HepG2 (cell line): ENCODE data around the gene PIH1D2. TPM values are rescaled to one million over a fixed set of nuclear protein-coding genes. Genes with fewer than 3 reads are reported as not detected.

Experiments
- AGO1 ChIP-seq: fragments of 200-400 bp; formaldehyde crosslinking; IDR thresholded peaks from 2 replicates; pipeline ENCODE4 v1.6.1; 2017; ENCODE audit warnings: mild to moderate bottlenecking, low read depth, low read length, moderate library complexity; ENCODE audit not compliant: poor library complexity, severe bottlenecking
- ASH2L ChIP-seq: fragments of 300-600, 200-600 bp; sonication (generic); IDR thresholded peaks from 2 replicates; pipeline ENCODE4 v1.7.0; 2017; ENCODE audit warnings: low read depth, mild to moderate bottlenecking, moderate library complexity, mixed read lengths, low read length; ENCODE audit not compliant: insufficient read length
- DNMT3B ChIP-seq: conservative IDR thresholded peaks from 2 replicates; pipeline ENCODE4 v1.6.1; 2016; ENCODE audit warnings: missing biosample characterization, control low read depth
- GFI1 ChIP-seq: sonication (generic); formaldehyde crosslinking; IDR thresholded peaks from 2 replicates; pipeline ENCODE4 v1.5.0; 2020; ENCODE audit warnings: missing genetic modification reagents, mild to moderate bottlenecking, borderline replicate concordance
- KAT8 ChIP-seq: IDR thresholded peaks from 2 replicates; pipeline ENCODE4 v1.6.1; 2016; ENCODE audit warnings: missing genetic modification reagents, missing compliant biosample characterization
- MBD4 ChIP-seq: IDR thresholded peaks from 2 replicates; pipeline ENCODE4 v1.6.1; 2012; ENCODE audit warnings: low read length, inconsistent platforms, borderline replicate concordance
- NCOA2 ChIP-seq: sonication (generic); formaldehyde crosslinking; IDR thresholded peaks from 2 replicates; pipeline ENCODE4 v1.8.0; 2022; ENCODE audit warnings: inconsistent platforms
- REPIN1 ChIP-seq: sonication (generic); formaldehyde crosslinking; IDR thresholded peaks from 2 replicates; pipeline ENCODE4 v1.8.0; 2022; ENCODE audit warnings: missing genetic modification reagents, low read depth, mild to moderate bottlenecking, borderline replicate concordance
- RXRA ChIP-seq: sonication (generic); formaldehyde crosslinking; IDR thresholded peaks from 2 replicates; pipeline ENCODE4 v1.5.1; 2020; ENCODE audit warnings: missing genetic modification reagents
- RXRB ChIP-seq: IDR thresholded peaks from 2 replicates; pipeline ENCODE4 v1.6.1; 2016; ENCODE audit warnings: borderline replicate concordance, missing genetic modification reagents, missing compliant biosample characterization
- SMAD3 ChIP-seq: sonication (generic); formaldehyde crosslinking; IDR thresholded peaks from 2 replicates; pipeline ENCODE4 v1.4.0; 2020; ENCODE audit warnings: missing genetic modification reagents
- SMARCE1 ChIP-seq: fragments of 450-650 bp; IDR thresholded peaks from 2 replicates; pipeline ENCODE4 v1.6.1; 2017; ENCODE audit warnings: borderline replicate concordance
- SUZ12 ChIP-seq: fragments of 150-350 bp; IDR thresholded peaks from 2 replicates; pipeline ENCODE4 v1.6.1; 2014; ENCODE audit warnings: low read depth, low read length
- TBL1XR1 ChIP-seq: fragments of 150-350 bp; IDR thresholded peaks from 2 replicates; pipeline ENCODE4 v1.6.1; 2014; ENCODE audit warnings: borderline replicate concordance, low read length; ENCODE audit not compliant: partially characterized antibody
- ZBTB21 ChIP-seq: sonication (generic); formaldehyde crosslinking; IDR thresholded peaks from 2 replicates; pipeline ENCODE4 v1.4.0; 2020; ENCODE audit warnings: missing genetic modification reagents
- ZFP36 ChIP-seq: fragments of 150-350 bp; IDR thresholded peaks from 2 replicates; pipeline ENCODE4 v1.6.1; 2018; ENCODE audit warnings: borderline replicate concordance, low read length, low read depth; ENCODE audit not compliant: partially characterized antibody
- ZNF33B ChIP-seq: sonication (generic); formaldehyde crosslinking; IDR thresholded peaks from 2 replicates; pipeline ENCODE4 v1.5.1; 2020; ENCODE audit warnings: mild to moderate bottlenecking, missing genetic modification reagents
- ZNF652 ChIP-seq: IDR thresholded peaks from 2 replicates; pipeline ENCODE4 v1.6.1; 2016; ENCODE audit warnings: low read depth, borderline replicate concordance
- ZNF788 ChIP-seq: sonication (generic); formaldehyde crosslinking; IDR thresholded peaks from 2 replicates; pipeline ENCODE4 v1.5.0; 2020; ENCODE audit warnings: mild to moderate bottlenecking, missing genetic modification reagents, borderline replicate concordance
- ZNF816 ChIP-seq: sonication (generic); formaldehyde crosslinking; IDR thresholded peaks from 2 replicates; pipeline ENCODE4 v1.8.0; 2022; ENCODE audit warnings: missing genetic modification reagents, mild to moderate bottlenecking, borderline replicate concordance
- polyA plus RNA-seq, 8 experiments: library from polyadenylated mRNA; depleted of rRNA in 3 of 8; stranded (reverse) in 7 of 8; unstranded in 1 of 8; fragments of >200 nt; fragmentation: Illumina TruSeq in 4 of 8; extraction: Trizol in 4 of 8; gene quantifications; 2 replicates each; pipeline versions ENCODE4 v1.2.1 to v1.2.3, GENCODE V29; 2011 to 2016; ENCODE audit warnings: low read depth in 4 of 8, missing spikeins in 1 of 8, mixed read lengths in 1 of 8; ENCODE audit not compliant: insufficient read depth in 1 of 8
- total RNA-seq, 5 experiments: library from RNA; depleted of rRNA; stranded (reverse); fragments of >200 nt; fragmentation: Illumina TruSeq; extraction: Trizol; gene quantifications; 2 replicates each; pipeline ENCODE4 v1.2.3, GENCODE V29; 2016; ENCODE audit warnings: low read depth in 1 of 5
- TF ChIP-seq, protein P1 (sequence below): sonication (generic); formaldehyde crosslinking; conservative IDR thresholded peaks from 2 replicates; pipeline ENCODE4 v1.4.0; 2020; ENCODE audit warnings: missing genetic modification reagents
- TF ChIP-seq, protein P2 (sequence below): sonication (generic); formaldehyde crosslinking; IDR thresholded peaks from 2 replicates; pipeline ENCODE4 v1.5.0; 2020; ENCODE audit warnings: missing genetic modification reagents
- TF ChIP-seq, protein P3 (sequence below): IDR thresholded peaks from 2 replicates; pipeline ENCODE4 v1.6.1; 2016; ENCODE audit warnings: missing biosample characterization, missing genetic modification reagents, low read depth
- TF ChIP-seq, protein P4 (sequence below): sonication (generic); formaldehyde crosslinking; IDR thresholded peaks from 2 replicates; pipeline ENCODE4 v1.8.1; 2023; ENCODE audit warnings: mild to moderate bottlenecking, moderate library complexity, missing genetic modification reagents

PIH1D2 gene
- total and polyA plus RNA-seq, 2 of the 13 experiments (the other 11 are each of a cell fraction or from before 2014, with no cell fraction given): 0.49 to 2.7 TPM

DNA sequence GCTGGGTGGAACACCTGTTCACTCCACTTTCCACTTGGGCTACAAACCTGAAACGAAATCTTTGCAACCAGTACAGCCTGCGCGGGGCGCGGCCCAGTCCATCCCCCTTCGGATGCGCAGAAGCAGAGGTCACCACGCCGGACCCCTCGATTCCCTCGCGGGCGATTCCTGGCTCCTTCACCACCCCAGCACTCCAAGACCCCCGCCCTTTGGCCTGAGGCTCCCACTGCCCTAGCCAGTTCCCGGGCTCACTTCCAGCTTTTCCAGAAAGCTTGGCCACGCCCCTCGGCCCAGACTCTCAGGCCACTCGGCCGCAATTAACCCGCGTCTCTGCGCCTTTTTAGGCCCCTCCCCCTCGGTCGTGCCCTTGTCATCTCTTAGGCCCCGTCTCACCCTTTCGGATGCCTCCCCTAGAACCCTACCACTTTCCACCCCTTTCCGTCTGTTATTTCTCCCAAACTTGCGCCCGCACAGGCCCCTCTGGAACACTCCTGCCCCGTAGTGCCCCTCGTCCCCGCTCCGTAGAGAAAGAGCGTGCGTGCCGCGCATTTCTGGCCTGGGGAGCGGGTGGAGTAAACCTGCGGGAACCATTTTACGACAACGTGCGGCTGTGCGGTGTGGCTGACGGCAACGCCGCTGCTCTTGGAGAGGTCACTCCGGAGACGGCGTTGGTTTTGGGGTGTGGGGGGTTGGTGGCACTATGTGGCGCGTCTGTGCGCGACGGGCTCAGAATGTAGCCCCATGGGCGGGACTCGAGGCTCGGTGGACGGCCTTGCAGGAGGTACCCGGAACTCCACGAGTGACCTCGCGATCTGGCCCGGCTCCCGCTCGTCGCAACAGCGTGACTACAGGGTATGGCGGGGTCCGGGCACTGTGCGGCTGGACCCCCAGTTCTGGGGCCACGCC is 48.8 kb downstream of the PIH1D2 start, which contains the start of gene DLAT (continued):
- TF ChIP-seq TBL1XR1 (no peak), AGO1 (peak; percentile 79), DNMT3B (CRISPR knock-in tag) (0 out of 2 replicates have a peak, but pooled peaks have one; percentile 71), ZNF33B (peak; percentile 95; the same call in 1 of the 2 replicates), ZNF816 (CRISPR knock-in tag) (peak; percentile 71; the same call in 1 of the 2 replicates), ZNF788 (CRISPR knock-in tag) (peak; percentile 81; the same call in 1 of the 2 replicates), ZBTB21 (CRISPR knock-in tag) (no peak; the same call in 1 of the 2 replicates), ASH2L (peak; percentile 96), SUZ12 (no peak), KAT8 (CRISPR knock-in tag) (peak; percentile 96), ZNF652 (CRISPR knock-in tag) (peak; percentile 18; the same call in 1 of the 2 replicates), SMAD3 (CRISPR knock-in tag) (0 out of 2 replicates have a peak, but pooled peaks have one; percentile 55), RXRB (CRISPR knock-in tag) (peak; percentile 78), RXRA (CRISPR knock-in tag) (peak; percentile 86), MBD4 (no peak), SMARCE1 (no peak), ZFP36 (no peak), NCOA2 (CRISPR knock-in tag) (peak; percentile 53), GFI1 (CRISPR knock-in tag) (no peak), REPIN1 (CRISPR knock-in tag) (peak; percentile 89; the same call in 1 of the 2 replicates)
- TF ChIP-seq, protein P1, sequence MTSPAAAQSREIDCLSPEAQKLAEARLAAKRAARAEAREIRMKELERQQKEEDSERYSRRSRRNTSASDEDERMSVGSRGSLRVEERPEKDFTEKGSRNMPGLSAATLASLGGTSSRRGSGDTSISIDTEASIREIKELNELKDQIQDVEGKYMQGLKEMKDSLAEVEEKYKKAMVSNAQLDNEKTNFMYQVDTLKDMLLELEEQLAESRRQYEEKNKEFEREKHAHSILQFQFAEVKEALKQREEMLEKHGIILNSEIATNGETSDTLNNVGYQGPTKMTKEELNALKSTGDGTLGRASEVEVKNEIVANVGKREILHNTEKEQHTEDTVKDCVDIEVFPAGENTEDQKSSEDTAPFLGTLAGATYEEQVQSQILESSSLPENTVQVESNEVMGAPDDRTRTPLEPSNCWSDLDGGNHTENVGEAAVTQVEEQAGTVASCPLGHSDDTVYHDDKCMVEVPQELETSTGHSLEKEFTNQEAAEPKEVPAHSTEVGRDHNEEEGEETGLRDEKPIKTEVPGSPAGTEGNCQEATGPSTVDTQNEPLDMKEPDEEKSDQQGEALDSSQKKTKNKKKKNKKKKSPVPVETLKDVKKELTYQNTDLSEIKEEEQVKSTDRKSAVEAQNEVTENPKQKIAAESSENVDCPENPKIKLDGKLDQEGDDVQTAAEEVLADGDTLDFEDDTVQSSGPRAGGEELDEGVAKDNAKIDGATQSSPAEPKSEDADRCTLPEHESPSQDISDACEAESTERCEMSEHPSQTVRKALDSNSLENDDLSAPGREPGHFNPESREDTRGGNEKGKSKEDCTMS (CRISPR knock-in tag): no peak
- TF ChIP-seq, protein P2, sequence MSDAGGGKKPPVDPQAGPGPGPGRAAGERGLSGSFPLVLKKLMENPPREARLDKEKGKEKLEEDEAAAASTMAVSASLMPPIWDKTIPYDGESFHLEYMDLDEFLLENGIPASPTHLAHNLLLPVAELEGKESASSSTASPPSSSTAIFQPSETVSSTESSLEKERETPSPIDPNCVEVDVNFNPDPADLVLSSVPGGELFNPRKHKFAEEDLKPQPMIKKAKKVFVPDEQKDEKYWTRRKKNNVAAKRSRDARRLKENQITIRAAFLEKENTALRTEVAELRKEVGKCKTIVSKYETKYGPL (CRISPR knock-in tag): 0 out of 2 replicates have a peak, but pooled peaks have one; percentile 41
- TF ChIP-seq, protein P3, sequence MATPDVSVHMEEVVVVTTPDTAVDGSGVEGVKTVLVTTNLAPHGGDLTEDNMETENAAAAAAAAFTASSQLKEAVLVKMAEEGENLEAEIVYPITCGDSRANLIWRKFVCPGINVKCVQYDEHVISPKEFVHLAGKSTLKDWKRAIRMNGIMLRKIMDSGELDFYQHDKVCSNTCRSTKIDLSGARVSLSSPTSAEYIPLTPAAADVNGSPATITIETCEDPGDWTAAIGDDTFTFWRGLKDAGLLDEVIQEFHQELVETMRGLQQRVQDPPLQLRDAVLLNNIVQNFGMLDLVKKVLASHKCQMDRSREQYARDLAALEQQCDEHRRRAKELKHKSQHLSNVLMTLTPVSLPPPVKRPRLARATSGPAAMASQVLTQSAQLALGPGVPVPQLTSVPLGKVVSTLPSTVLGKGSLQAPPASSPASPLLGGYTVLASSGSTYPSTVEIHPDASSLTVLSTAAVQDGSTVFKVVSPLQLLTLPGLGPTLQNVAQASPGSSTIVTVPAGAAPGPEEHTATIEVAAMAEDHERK (CRISPR knock-in tag): peak; percentile 68
- TF ChIP-seq, protein P4, sequence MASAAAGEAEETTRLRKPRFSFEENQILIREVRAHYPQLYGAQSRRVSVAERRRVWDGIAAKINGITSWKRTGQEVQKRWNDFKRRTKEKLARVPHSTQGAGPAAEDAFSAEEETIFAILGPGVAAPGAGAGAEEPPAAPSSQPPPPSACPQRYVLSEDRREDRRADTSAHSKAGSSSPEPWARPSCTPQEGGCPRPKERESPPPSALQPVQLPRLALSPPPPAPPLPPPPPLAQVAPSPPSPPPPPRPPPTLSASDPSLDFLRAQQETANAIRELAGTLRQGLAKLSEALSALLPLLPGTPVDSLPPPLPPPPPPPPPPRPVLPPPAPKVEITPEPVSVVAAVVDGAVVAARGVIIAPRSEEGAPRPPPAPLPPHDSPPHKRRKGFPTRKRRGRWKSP (CRISPR knock-in tag): peak; percentile 91
